Neural cell (in vitro differentiated cells): ENCODE results near the gene SP6. TPM values are rescaled to one million over a fixed set of nuclear protein-coding genes. Genes with fewer than 3 reads are reported as not detected.

Source experiments
- H2AFZ ChIP-seq: fragments of 200-600, 300-800 bp; sonication (generic), shearing (Covaris generic); 2 replicates; pipeline ENCODE4 v1.6.0; 2014; ENCODE audit warnings: low read depth, mild to moderate bottlenecking, antibody characterized with exemption, low read length, moderate library complexity
- H3F3A ChIP-seq: fragments of 200-600 bp; shearing (Covaris generic); 2 replicates; pipeline ENCODE4 v1.6.1; 2016; ENCODE audit warnings: mild to moderate bottlenecking, moderate library complexity, mixed read lengths, antibody characterized with exemption, low read length; ENCODE audit not compliant: insufficient read depth, poor library complexity, severe bottlenecking
- H3K27ac ChIP-seq: fragments of 200-600, 300-800 bp; sonication (generic), shearing (Covaris generic); 2 replicates; pipeline ENCODE4 v1.5.1; 2014; ENCODE audit warnings: mild to moderate bottlenecking, low read length, moderate library complexity
- H3K27me3 ChIP-seq: fragments of 300-800, 200-600 bp; sonication (generic), shearing (Covaris generic); 2 replicates; pipeline ENCODE4 v1.6.0; 2014; ENCODE audit warnings: mild to moderate bottlenecking, low read depth, low read length, moderate library complexity; ENCODE audit not compliant: insufficient read depth
- H3K36me3 ChIP-seq: fragments of 300-800, 200-600 bp; sonication (generic), shearing (Covaris generic); 2 replicates; pipeline ENCODE4 v1.5.1; 2014; ENCODE audit warnings: mild to moderate bottlenecking, antibody characterized with exemption, low read length, moderate library complexity; ENCODE audit not compliant: insufficient read depth
- H3K4me2 ChIP-seq: fragments of 300-800, 200-600 bp; sonication (generic), shearing (Covaris generic); 2 replicates; pipeline ENCODE4 v1.6.0; 2014; ENCODE audit warnings: mild to moderate bottlenecking, low read length
- H3K4me3 ChIP-seq: fragments of 300-800, 200-600 bp; sonication (generic), shearing (Covaris generic); 2 replicates; pipeline ENCODE4 v1.5.1; 2014; ENCODE audit warnings: mild to moderate bottlenecking, low read length, moderate library complexity
- H3K79me2 ChIP-seq: fragments of 200-600 bp; shearing (Covaris generic); replicated peaks from 2 replicates; pipeline ENCODE4 v1.6.0; 2014; ENCODE audit warnings: mild to moderate bottlenecking, low read length, moderate library complexity; ENCODE audit not compliant: insufficient read depth
- H3K9ac ChIP-seq: fragments of 300-800, 200-600 bp; sonication (generic), shearing (Covaris generic); 2 replicates; pipeline ENCODE4 v1.6.1; 2016; ENCODE audit warnings: mild to moderate bottlenecking, low read length, mixed read lengths
- H3K9me2 ChIP-seq: fragments of 200-600 bp; shearing (Covaris generic); 2 replicates; pipeline ENCODE4 v1.6.1; 2016; ENCODE audit warnings: mild to moderate bottlenecking, low read length, mixed read lengths; ENCODE audit not compliant: insufficient read depth
- H3K9me3 ChIP-seq: fragments of 200-600, 300-800 bp; sonication (generic), shearing (Covaris generic); 2 replicates; pipeline ENCODE4 v1.6.1; 2016; ENCODE audit warnings: mild to moderate bottlenecking, mixed run types, low read length, moderate library complexity, mixed read lengths
- H4K20me1 ChIP-seq: fragments of 200-600 bp; shearing (Covaris generic); 2 replicates; pipeline ENCODE4 v1.6.1; 2016; ENCODE audit warnings: mild to moderate bottlenecking, mixed run types; ENCODE audit not compliant: insufficient read depth
- EP300 ChIP-seq: fragments of 450-650 bp; conservative IDR thresholded peaks from 2 replicates; pipeline ENCODE4 v1.6.1; 2014; ENCODE audit warnings: antibody characterized with exemption, mild to moderate bottlenecking, moderate library complexity; ENCODE audit not compliant: poor library complexity, severe bottlenecking
- EZH2 ChIP-seq: fragments of 200-600, 300-800 bp; shearing (Covaris generic), sonication (generic); IDR thresholded peaks from 2 replicates; pipeline ENCODE4 v1.6.1; 2014; ENCODE audit warnings: antibody characterized with exemption, low read length, borderline replicate concordance, mild to moderate bottlenecking; ENCODE audit not compliant: insufficient read depth, poor library complexity, severe bottlenecking
- MXI1 ChIP-seq: fragments of 450-650 bp; conservative IDR thresholded peaks from 2 replicates; pipeline ENCODE4 v1.6.1; 2014; ENCODE audit warnings: antibody characterized with exemption, mild to moderate bottlenecking; ENCODE audit not compliant: poor library complexity, severe bottlenecking
- POLR2AphosphoS5 ChIP-seq: IDR thresholded peaks from 2 replicates; pipeline ENCODE4 v1.6.1; 2012
- RAD21 ChIP-seq: fragments of 450-650 bp; conservative IDR thresholded peaks from 2 replicates; pipeline ENCODE4 v1.6.1; 2014; ENCODE audit warnings: antibody characterized with exemption, mild to moderate bottlenecking, moderate library complexity
- SMC3 ChIP-seq: fragments of 450-650 bp; conservative IDR thresholded peaks from 2 replicates; pipeline ENCODE4 v1.6.1; 2014; ENCODE audit warnings: antibody characterized with exemption, mild to moderate bottlenecking, moderate library complexity; ENCODE audit not compliant: poor library complexity
- TAF1 ChIP-seq: IDR thresholded peaks from 2 replicates; pipeline ENCODE4 v1.6.1; 2012; ENCODE audit warnings: low read depth
- polyA plus RNA-seq: library from polyadenylated mRNA; depleted of rRNA; stranded (reverse); fragments of >200 nt; gene quantifications from 2 replicates; pipeline ENCODE4 v1.2.3, GENCODE V29; 2014
- TF ChIP-seq, protein P1 (sequence below): IDR thresholded peaks from 2 replicates; pipeline ENCODE4 v1.6.1; 2012; ENCODE audit warnings: borderline replicate concordance
- TF ChIP-seq, protein P2 (sequence below): fragments of 450-650 bp; IDR thresholded peaks from 2 replicates; pipeline ENCODE4 v1.5.1; 2014; ENCODE audit warnings: antibody characterized with exemption, mild to moderate bottlenecking, moderate library complexity; ENCODE audit not compliant: poor library complexity, severe bottlenecking

The SP6 gene
- polyA plus RNA-seq, 1 donor from 2014 or later, result 0.42 TPM

DNA sequence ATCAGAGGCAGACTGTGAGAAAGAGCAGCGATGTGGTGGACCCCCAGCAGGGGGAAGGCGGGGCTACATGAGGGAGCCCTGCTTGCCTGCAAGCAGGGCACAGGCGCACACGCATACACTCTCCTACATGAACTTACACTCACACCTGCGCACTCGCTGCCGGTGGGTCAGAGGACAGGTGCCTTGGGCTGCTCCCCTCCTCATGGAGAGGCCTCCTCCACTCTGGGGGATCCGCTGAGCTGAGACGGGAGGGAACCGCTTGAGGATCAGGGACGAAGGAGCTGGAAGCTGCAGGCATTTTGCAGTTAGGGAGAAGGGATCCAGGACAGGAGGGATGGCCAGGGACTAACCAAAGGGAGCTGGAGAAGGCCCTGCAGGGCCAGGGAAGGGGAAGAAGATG is 43.5 kb downstream of the SP6 start:
- no peaks in the 10 kb centered on the region for H3K9me2 ChIP-seq
- no peaks in the 10 kb centered on the region for H3K9me3 ChIP-seq
- no peaks in the 10 kb centered on the region for H3K27me3 ChIP-seq
- TF ChIP-seq MXI1, result no peak
- TF ChIP-seq, protein P1, sequence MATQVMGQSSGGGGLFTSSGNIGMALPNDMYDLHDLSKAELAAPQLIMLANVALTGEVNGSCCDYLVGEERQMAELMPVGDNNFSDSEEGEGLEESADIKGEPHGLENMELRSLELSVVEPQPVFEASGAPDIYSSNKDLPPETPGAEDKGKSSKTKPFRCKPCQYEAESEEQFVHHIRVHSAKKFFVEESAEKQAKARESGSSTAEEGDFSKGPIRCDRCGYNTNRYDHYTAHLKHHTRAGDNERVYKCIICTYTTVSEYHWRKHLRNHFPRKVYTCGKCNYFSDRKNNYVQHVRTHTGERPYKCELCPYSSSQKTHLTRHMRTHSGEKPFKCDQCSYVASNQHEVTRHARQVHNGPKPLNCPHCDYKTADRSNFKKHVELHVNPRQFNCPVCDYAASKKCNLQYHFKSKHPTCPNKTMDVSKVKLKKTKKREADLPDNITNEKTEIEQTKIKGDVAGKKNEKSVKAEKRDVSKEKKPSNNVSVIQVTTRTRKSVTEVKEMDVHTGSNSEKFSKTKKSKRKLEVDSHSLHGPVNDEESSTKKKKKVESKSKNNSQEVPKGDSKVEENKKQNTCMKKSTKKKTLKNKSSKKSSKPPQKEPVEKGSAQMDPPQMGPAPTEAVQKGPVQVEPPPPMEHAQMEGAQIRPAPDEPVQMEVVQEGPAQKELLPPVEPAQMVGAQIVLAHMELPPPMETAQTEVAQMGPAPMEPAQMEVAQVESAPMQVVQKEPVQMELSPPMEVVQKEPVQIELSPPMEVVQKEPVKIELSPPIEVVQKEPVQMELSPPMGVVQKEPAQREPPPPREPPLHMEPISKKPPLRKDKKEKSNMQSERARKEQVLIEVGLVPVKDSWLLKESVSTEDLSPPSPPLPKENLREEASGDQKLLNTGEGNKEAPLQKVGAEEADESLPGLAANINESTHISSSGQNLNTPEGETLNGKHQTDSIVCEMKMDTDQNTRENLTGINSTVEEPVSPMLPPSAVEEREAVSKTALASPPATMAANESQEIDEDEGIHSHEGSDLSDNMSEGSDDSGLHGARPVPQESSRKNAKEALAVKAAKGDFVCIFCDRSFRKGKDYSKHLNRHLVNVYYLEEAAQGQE, result no peak
- no peak for TF ChIP-seq TAF1
- no peak for TF ChIP-seq EP300
- TF ChIP-seq, protein P2, sequence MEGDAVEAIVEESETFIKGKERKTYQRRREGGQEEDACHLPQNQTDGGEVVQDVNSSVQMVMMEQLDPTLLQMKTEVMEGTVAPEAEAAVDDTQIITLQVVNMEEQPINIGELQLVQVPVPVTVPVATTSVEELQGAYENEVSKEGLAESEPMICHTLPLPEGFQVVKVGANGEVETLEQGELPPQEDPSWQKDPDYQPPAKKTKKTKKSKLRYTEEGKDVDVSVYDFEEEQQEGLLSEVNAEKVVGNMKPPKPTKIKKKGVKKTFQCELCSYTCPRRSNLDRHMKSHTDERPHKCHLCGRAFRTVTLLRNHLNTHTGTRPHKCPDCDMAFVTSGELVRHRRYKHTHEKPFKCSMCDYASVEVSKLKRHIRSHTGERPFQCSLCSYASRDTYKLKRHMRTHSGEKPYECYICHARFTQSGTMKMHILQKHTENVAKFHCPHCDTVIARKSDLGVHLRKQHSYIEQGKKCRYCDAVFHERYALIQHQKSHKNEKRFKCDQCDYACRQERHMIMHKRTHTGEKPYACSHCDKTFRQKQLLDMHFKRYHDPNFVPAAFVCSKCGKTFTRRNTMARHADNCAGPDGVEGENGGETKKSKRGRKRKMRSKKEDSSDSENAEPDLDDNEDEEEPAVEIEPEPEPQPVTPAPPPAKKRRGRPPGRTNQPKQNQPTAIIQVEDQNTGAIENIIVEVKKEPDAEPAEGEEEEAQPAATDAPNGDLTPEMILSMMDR, result no peak
- no peak for TF ChIP-seq RAD21
- TF ChIP-seq EZH2, result no peak
- no peak for TF ChIP-seq POLR2AphosphoS5
- TF ChIP-seq SMC3, result no peak
- no peaks in the 10 kb centered on the region for H3K36me3 ChIP-seq
- H3K79me2 ChIP-seq, result no peaks in the 10 kb centered on the region
- no peak overlapping the region for H3K4me3 ChIP-seq
- H3K9ac ChIP-seq, result no peak overlapping the region
- H3F3A ChIP-seq, result no peaks in the 10 kb centered on the region
- no peak overlapping the region for H2AFZ ChIP-seq
- H4K20me1 ChIP-seq, result no peaks in the 10 kb centered on the region
- no peak overlapping the region for H3K27ac ChIP-seq
- no peak overlapping the region for H3K4me2 ChIP-seq

DNA sequence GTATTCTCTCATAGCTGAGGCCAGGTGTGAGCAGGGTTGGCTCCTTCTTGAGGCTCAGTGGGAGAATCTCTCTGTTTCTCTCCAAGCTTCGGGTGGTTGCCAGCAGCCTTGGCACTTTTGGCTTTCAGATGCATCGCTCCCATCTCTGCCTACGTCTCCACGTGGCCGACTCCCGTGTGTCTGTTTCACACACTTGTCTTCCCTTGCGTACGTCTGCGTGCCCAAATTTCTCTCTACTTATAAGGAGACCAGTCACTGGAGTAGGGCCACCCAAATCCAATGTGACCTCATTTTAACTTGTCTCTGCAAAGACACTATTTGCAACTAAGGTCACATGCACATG is 44.1 kb downstream of the SP6 start:
- H3K9ac ChIP-seq, result no peak overlapping the region
- no peaks in the 10 kb centered on the region for H3K36me3 ChIP-seq
- TF ChIP-seq SMC3 (no peak), POLR2AphosphoS5 (no peak), TAF1 (no peak), EP300 (no peak), MXI1 (no peak), RAD21 (no peak), EZH2 (no peak)
- TF ChIP-seq, protein P2, result no peak
- TF ChIP-seq, protein P1, result no peak
- H4K20me1 ChIP-seq, result no peaks in the 10 kb centered on the region
- no peaks in the 10 kb centered on the region for H3K9me3 ChIP-seq
- no peak overlapping the region for H2AFZ ChIP-seq
- no peak overlapping the region for H3K4me3 ChIP-seq
- H3K4me2 ChIP-seq, result no peak overlapping the region
- H3K9me2 ChIP-seq, result no peaks in the 10 kb centered on the region
- H3F3A ChIP-seq, result no peaks in the 10 kb centered on the region
- H3K79me2 ChIP-seq, result no peaks in the 10 kb centered on the region
- no peak overlapping the region for H3K27ac ChIP-seq
- no peaks in the 10 kb centered on the region for H3K27me3 ChIP-seq
